Ovary (tissue), 3 donors: ENCODE results near the gene ADSL.

Experiments used
- EP300 ChIP-seq: sonication (generic); formaldehyde crosslinking; IDR thresholded peaks from one replicate; pipeline ENCODE4 v1.6.1; 2017; ENCODE audit warnings: antibody characterized with exemption
- POLR2A ChIP-seq: fragments of 450-650 bp; IDR thresholded peaks from one replicate; pipeline ENCODE4 v1.6.1; 2017; ENCODE audit warnings: antibody characterized with exemption, mild to moderate bottlenecking, moderate library complexity
- TF ChIP-seq, protein P1 (sequence below), 3 donors: fragments of 450-650 bp in 2 of 3; fragments of 200-600 bp in 1 of 3; IDR thresholded peaks; one replicate each; pipeline versions ENCODE4 v1.5.1 to v1.8.0; 2016 to 2022; ENCODE audit warnings: antibody characterized with exemption in 3 of 3, mild to moderate bottlenecking in 1 of 3
- donor health status: DM: no; HTN: no; CAD: no.

DNA sequence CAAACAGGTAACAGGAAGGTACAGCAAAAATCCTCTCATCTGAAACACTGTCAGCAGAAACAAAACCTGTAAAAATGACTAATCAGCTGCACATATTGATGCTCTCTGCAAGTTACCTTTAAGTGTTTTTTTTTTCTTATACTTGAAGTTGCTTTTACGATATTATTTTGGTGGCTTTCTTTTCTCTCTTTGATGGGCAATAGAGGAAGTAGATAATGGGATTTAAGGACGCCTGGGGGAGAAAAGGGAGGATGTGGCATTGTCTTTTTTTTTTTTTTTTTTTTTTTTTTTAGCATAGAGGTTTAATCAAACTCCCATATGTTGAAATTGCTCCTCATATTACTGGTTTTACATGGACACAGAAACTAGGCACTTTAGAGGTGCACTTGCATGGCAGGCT lies 11.4 kb upstream of the ADSL start:
- TF ChIP-seq, protein P1, sequence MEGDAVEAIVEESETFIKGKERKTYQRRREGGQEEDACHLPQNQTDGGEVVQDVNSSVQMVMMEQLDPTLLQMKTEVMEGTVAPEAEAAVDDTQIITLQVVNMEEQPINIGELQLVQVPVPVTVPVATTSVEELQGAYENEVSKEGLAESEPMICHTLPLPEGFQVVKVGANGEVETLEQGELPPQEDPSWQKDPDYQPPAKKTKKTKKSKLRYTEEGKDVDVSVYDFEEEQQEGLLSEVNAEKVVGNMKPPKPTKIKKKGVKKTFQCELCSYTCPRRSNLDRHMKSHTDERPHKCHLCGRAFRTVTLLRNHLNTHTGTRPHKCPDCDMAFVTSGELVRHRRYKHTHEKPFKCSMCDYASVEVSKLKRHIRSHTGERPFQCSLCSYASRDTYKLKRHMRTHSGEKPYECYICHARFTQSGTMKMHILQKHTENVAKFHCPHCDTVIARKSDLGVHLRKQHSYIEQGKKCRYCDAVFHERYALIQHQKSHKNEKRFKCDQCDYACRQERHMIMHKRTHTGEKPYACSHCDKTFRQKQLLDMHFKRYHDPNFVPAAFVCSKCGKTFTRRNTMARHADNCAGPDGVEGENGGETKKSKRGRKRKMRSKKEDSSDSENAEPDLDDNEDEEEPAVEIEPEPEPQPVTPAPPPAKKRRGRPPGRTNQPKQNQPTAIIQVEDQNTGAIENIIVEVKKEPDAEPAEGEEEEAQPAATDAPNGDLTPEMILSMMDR (IDR thresholded peaks at IDR 0.05): no peak
- TF ChIP-seq POLR2A (no peak), EP300 (no peak)
